ENCODE measurements around the gene PTK6.

DNA sequence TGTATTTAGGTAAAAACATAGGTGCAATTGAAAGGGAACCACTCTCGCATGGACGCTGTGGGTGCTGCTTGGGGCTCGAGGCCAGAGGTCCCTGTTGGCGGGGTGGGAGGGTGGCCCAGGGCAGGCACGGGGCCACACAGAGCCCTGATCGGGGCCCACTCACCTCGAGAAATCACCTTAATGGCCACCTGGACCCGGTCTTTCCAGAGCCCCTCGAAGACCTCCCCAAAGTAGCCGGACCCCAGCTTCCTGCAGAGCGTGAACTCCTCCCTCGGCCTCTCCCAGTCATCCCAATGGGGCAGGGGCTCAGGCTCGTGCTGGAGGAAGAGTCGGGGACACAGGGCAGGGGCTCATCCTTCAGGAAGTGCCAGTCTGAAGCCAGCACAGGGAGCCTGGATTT is 3.8 kb downstream of the PTK6 start:
- TF ChIP-seq OSR1 (CRISPR knock-in tag; IDR thresholded peaks at IDR 0.05): no peak
- TF ChIP-seq ESRRG (CRISPR knock-in tag; IDR thresholded peaks at IDR 0.05): no peak
- TF ChIP-seq, protein P1, sequence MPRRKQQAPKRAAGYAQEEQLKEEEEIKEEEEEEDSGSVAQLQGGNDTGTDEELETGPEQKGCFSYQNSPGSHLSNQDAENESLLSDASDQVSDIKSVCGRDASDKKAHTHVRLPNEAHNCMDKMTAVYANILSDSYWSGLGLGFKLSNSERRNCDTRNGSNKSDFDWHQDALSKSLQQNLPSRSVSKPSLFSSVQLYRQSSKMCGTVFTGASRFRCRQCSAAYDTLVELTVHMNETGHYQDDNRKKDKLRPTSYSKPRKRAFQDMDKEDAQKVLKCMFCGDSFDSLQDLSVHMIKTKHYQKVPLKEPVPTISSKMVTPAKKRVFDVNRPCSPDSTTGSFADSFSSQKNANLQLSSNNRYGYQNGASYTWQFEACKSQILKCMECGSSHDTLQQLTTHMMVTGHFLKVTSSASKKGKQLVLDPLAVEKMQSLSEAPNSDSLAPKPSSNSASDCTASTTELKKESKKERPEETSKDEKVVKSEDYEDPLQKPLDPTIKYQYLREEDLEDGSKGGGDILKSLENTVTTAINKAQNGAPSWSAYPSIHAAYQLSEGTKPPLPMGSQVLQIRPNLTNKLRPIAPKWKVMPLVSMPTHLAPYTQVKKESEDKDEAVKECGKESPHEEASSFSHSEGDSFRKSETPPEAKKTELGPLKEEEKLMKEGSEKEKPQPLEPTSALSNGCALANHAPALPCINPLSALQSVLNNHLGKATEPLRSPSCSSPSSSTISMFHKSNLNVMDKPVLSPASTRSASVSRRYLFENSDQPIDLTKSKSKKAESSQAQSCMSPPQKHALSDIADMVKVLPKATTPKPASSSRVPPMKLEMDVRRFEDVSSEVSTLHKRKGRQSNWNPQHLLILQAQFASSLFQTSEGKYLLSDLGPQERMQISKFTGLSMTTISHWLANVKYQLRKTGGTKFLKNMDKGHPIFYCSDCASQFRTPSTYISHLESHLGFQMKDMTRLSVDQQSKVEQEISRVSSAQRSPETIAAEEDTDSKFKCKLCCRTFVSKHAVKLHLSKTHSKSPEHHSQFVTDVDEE (CRISPR knock-in tag; IDR thresholded peaks at IDR 0.05): no peak
- no peak for TF ChIP-seq PATZ1 (CRISPR knock-in tag; IDR thresholded peaks at IDR 0.05; ENCODE audit: borderline replicate concordance)
- no peak for TF ChIP-seq CREB5 (CRISPR knock-in tag; IDR thresholded peaks at IDR 0.05; ENCODE audit: low read depth)
- no peak for TF ChIP-seq TOX (CRISPR knock-in tag; IDR thresholded peaks at IDR 0.05; ENCODE audit: borderline replicate concordance)
- TF ChIP-seq ZNF70 (CRISPR knock-in tag; IDR thresholded peaks at IDR 0.05): no peak
- no peak for TF ChIP-seq SNAI2 (CRISPR knock-in tag; IDR thresholded peaks at IDR 0.05)
- TF ChIP-seq ZNF8 (CRISPR knock-in tag; IDR thresholded peaks at IDR 0.05): no peak
- no peak for TF ChIP-seq ZFP3 (CRISPR knock-in tag; IDR thresholded peaks at IDR 0.05)
